HG02943 (cell line): ENCODE measurements around the gene FILIP1L.

Experiments
- ATAC-seq: cut with Tn5 transposase; IDR thresholded peaks from one replicate; pipeline ENCODE4 v1.9.1; 2021; ENCODE audit warnings: mild to moderate bottlenecking, low read depth, moderate library complexity; ENCODE audit not compliant: unreplicated experiment

FILIP1L gene

GRCh38 chr3:100022506-100022905 is 91.8 kb downstream of the FILIP1L start:
- no peak for ATAC-seq

- no peak for ATAC-seq
These were observed 93.2 kb downstream of the FILIP1L start for GRCh38 chr3:100020876-100021644.

- ATAC-seq = no peak
These were observed 94.6 kb downstream of the FILIP1L start for GRCh38 chr3:100019719-100020118.

GRCh38 chr3:100018806-100019205 is 95.5 kb downstream of the FILIP1L start:
- ATAC-seq = no peak

- no peak for ATAC-seq
These were observed 104.2 kb downstream of the FILIP1L start for GRCh38 chr3:100010087-100010417.

- no peak for ATAC-seq
These were observed 104.8 kb downstream of the FILIP1L start for GRCh38 chr3:100009276-100010086.

- no peak for ATAC-seq
These were observed 106.1 kb downstream of the FILIP1L start for GRCh38 chr3:100008081-100008698.

- ATAC-seq = no peak
These were observed 107.0 kb downstream of the FILIP1L start for GRCh38 chr3:100007313-100007712.

- ATAC-seq = no peak
These were observed 107.6 kb downstream of the FILIP1L start for GRCh38 chr3:100006570-100007271.

GRCh38 chr3:100005665-100006393 is 108.5 kb downstream of the FILIP1L start:
- ATAC-seq = no peak

GRCh38 chr3:100004931-100005330 is 109.4 kb downstream of the FILIP1L start:
- no peak for ATAC-seq

- ATAC-seq = no peak
These were observed 110.4 kb downstream of the FILIP1L start for GRCh38 chr3:100003609-100004503.

GRCh38 chr3:100002599-100003350 is 111.5 kb downstream of the FILIP1L start:
- ATAC-seq = no peak

- no peak for ATAC-seq
These were observed 112.6 kb downstream of the FILIP1L start for GRCh38 chr3:100001526-100002270.

- no peak for ATAC-seq
These were observed 113.2 kb downstream of the FILIP1L start for GRCh38 chr3:100001083-100001482.

- no peak for ATAC-seq
These were observed 114.8 kb downstream of the FILIP1L start for GRCh38 chr3:99999536-99999935.

- ATAC-seq = no peak
These were observed 117.0 kb downstream of the FILIP1L start for GRCh38 chr3:99997293-99997692.

- no peak for ATAC-seq
These were observed 124.1 kb downstream of the FILIP1L start for GRCh38 chr3:99990179-99990578.
